IMR-90 (cell line): ENCODE measurements around the gene NEAT1. TPM values are rescaled to one million over a fixed set of nuclear protein-coding genes. Genes with fewer than 3 reads are reported as not detected.

Experiments
- ATAC-seq: fragments of 200-7000 bp; cut with Tn5 transposase; 2 replicates; pipeline ENCODE4 v1.9.1; 2020; ENCODE audit warnings: low read depth, mild to moderate bottlenecking, moderate library complexity
- BruUV-seq: library from RNA; stranded (reverse); fragments of 400-500 nt; replicated peaks from 2 replicates; lab custom pipeline; 2021; lab: Mats Ljungman, UMichigan
- CTCF ChIA-PET: fragments of 300-600 bp; formaldehyde crosslinking; extraction: SDS; loops from one replicate; lab custom pipeline; 2021; ENCODE audit warnings: antibody characterized with exemption; lab: Yijun Ruan, JAX
- POLR2A ChIA-PET: fragments of 300-600 bp; sonication (Branson Sonifier 250); formaldehyde crosslinking; loops from one replicate; lab custom pipeline; 2022; ENCODE audit warnings: antibody characterized with exemption; ENCODE audit not compliant: unreplicated experiment; lab: Charles Lee
- DNase-seq: peaks from one replicate; pipeline ENCODE4 v3.0.0; 2013
- H2AFZ ChIP-seq: replicated peaks from 2 replicates; pipeline ENCODE3; 2013; ENCODE audit warnings: low read length, mild to moderate bottlenecking; ENCODE audit not compliant: poor library complexity
- H2AK5ac ChIP-seq: 2 replicates; pipeline ENCODE4 v1.6.1; 2013; ENCODE audit warnings: low read depth, low read length, inconsistent platforms
- H2AK9ac ChIP-seq: replicated peaks from 2 replicates; pipeline ENCODE3; 2013; ENCODE audit warnings: mild to moderate bottlenecking, low read depth, low read length, moderate library complexity; ENCODE audit not compliant: poor library complexity
- H2BK120ac ChIP-seq: 2 replicates; pipeline ENCODE4 v1.6.1; 2013; ENCODE audit warnings: low read depth, low read length, inconsistent platforms
- H2BK15ac ChIP-seq: 3 replicates; pipeline ENCODE4 v1.6.1; 2013; ENCODE audit warnings: low read depth, low read length, inconsistent platforms
- H2BK20ac ChIP-seq: 2 replicates; pipeline ENCODE4 v1.6.1; 2013; ENCODE audit warnings: low read depth, mild to moderate bottlenecking, inconsistent platforms, low read length, moderate library complexity
- H2BK5ac ChIP-seq: 2 replicates; pipeline ENCODE4 v1.6.1; 2013; ENCODE audit warnings: mild to moderate bottlenecking, low read depth, low read length, inconsistent platforms; ENCODE audit not compliant: poor library complexity, severe bottlenecking
- H3K14ac ChIP-seq: replicated peaks from 2 replicates; pipeline ENCODE4 v1.6.1; 2013; ENCODE audit warnings: low read depth, low read length, inconsistent platforms
- H3K18ac ChIP-seq: 2 replicates; pipeline ENCODE4 v1.6.1; 2013; ENCODE audit warnings: low read depth, low read length, control low read depth
- H3K23ac ChIP-seq: 2 replicates; pipeline ENCODE4 v1.6.1; 2013; ENCODE audit warnings: low read depth, low read length, inconsistent platforms
- H3K27ac ChIP-seq: 2 replicates; pipeline ENCODE4 v1.5.1; 2013; ENCODE audit warnings: mild to moderate bottlenecking, control low read depth, low read length; ENCODE audit not compliant: insufficient read depth
- H3K27me3 ChIP-seq: 2 replicates; pipeline ENCODE4 v1.6.1; 2013; ENCODE audit warnings: low read length; ENCODE audit not compliant: control insufficient read depth, insufficient read depth
- H3K36me3 ChIP-seq: 2 replicates; pipeline ENCODE4 v1.6.1; 2013; ENCODE audit warnings: low read length, mixed read lengths; ENCODE audit not compliant: control insufficient read depth, insufficient read depth
- H3K4ac ChIP-seq: 2 replicates; pipeline ENCODE4 v1.6.1; 2013; ENCODE audit warnings: low read depth, low read length, inconsistent platforms
- H3K4me1 ChIP-seq: 2 replicates; pipeline ENCODE4 v1.6.1; 2013; ENCODE audit warnings: low read length, mixed read lengths; ENCODE audit not compliant: control insufficient read depth, insufficient read depth
- H3K4me2 ChIP-seq: 2 replicates; pipeline ENCODE4 v1.6.1; 2013; ENCODE audit warnings: low read depth, mild to moderate bottlenecking, control low read depth, low read length, moderate library complexity
- H3K4me3 ChIP-seq: 2 replicates; pipeline ENCODE4 v1.5.1; 2013; ENCODE audit warnings: low read depth, mild to moderate bottlenecking, control low read depth, low read length, moderate library complexity; ENCODE audit not compliant: insufficient read depth
- H3K56ac ChIP-seq: 2 replicates; pipeline ENCODE4 v1.6.1; 2013; ENCODE audit warnings: low read length, inconsistent platforms; ENCODE audit not compliant: insufficient read depth; ENCODE audit errors: extremely low read depth
- H3K79me1 ChIP-seq, 2 experiments: 2 replicates each; pipeline ENCODE4 v1.6.1; 2013; ENCODE audit warnings: low read length in 2 of 2, inconsistent platforms in 1 of 2, low read depth in 1 of 2
- H3K9ac ChIP-seq: 2 replicates; pipeline ENCODE4 v1.6.1; 2013; ENCODE audit warnings: low read depth, low read length, control low read depth
- H3K9me1 ChIP-seq: 2 replicates; pipeline ENCODE4 v1.6.1; 2013; ENCODE audit warnings: low read length, inconsistent platforms; ENCODE audit not compliant: insufficient read depth
- H3K9me3 ChIP-seq: 2 replicates; pipeline ENCODE4 v1.6.1; 2013; ENCODE audit warnings: low read length; ENCODE audit not compliant: control insufficient read depth, insufficient read depth
- H4K20me1 ChIP-seq: 2 replicates; pipeline ENCODE4 v1.6.1; 2013; ENCODE audit warnings: low read length, inconsistent platforms; ENCODE audit not compliant: insufficient read depth
- H4K5ac ChIP-seq: 2 replicates; pipeline ENCODE4 v1.6.1; 2013; ENCODE audit warnings: mild to moderate bottlenecking, low read depth, low read length, control low read depth
- H4K8ac ChIP-seq, 2 experiments: 2 replicates each; pipeline ENCODE4 v1.6.1; 2013; ENCODE audit warnings: low read depth in 2 of 2, low read length in 2 of 2, control low read depth in 1 of 2, inconsistent platforms in 1 of 2
- H4K91ac ChIP-seq: 2 replicates; pipeline ENCODE4 v1.6.1; 2013; ENCODE audit warnings: low read depth, low read length, inconsistent platforms; ENCODE audit not compliant: insufficient read depth
- ELK1 ChIP-seq: fragments of 150-350 bp; IDR thresholded peaks from 2 replicates; pipeline ENCODE4 v1.6.1; 2016; ENCODE audit warnings: low read depth, mild to moderate bottlenecking, low read length, moderate library complexity, borderline replicate concordance
- POLR2A ChIP-seq: IDR thresholded peaks from 2 replicates; pipeline ENCODE4 v1.6.1; 2012; ENCODE audit warnings: mild to moderate bottlenecking, low read depth, low read length
- WGBS, 2 experiments: methylation state at CpG; one replicate each; pipeline versions ENCODE4 v1.1.5 to v1.1.7; 2013; ENCODE audit warnings: missing lambda C conversion rate in 2 of 2; ENCODE audit not compliant: insufficient read length in 1 of 2; ENCODE audit errors: extremely low coverage in 2 of 2; 5-methylcytosine and 5-hydroxymethylcytosine counted together
- dilution Hi-C: fragments of 300-500 bp; cut with HindIII; formaldehyde crosslinking; loops from one replicate; pipeline ENCODE4 v1.14.3; 2018; ENCODE audit warnings: low sequenced_read_pairs; ENCODE audit not compliant: unreplicated experiment
- in situ Hi-C: fragments of 300-500 bp; cut with MboI; formaldehyde crosslinking; loops from 3 replicates; pipeline ENCODE4 v1.14.3; 2019; ENCODE audit warnings: low sequenced_read_pairs, inconsistent platforms, mixed read lengths
- intact Hi-C: fragments of 100-400 bp; cut with micrococcal nuclease; formaldehyde crosslinking; loops from 2 replicates; pipeline ENCODE4 v1.10.0; 2022
- polyA plus RNA-seq, 3 experiments: library from polyadenylated mRNA; depleted of rRNA; stranded (reverse); fragments of >200 nt; gene quantifications; 2 replicates each; pipeline ENCODE4 v1.2.3, GENCODE V29; 2012; ENCODE audit warnings: low replicate concordance in 1 of 3
- total RNA-seq: library from RNA; depleted of rRNA; stranded (reverse); fragments of >200 nt; gene quantifications from 2 replicates; pipeline ENCODE4 v1.2.3, GENCODE V29; 2012

Gene NEAT1
- total and polyA plus RNA-seq, 2 of the 4 experiments (the other 2 are of a cell fraction) = 30.1 to 114 TPM

GRCh38 chr11:65435411-65435931 lies 12.9 kb downstream of the NEAT1 start:
- DNase-seq (peak; percentile 45), ATAC-seq (no peak)
- H2AFZ ChIP-seq = no peak overlapping the region
- no peaks in the 10 kb centered on the region for H3K27me3 ChIP-seq
- CTCF ChIA-PET = interaction anchor here (0.6 kb wide), 1 partner anchor 1593 kb away, joined by 3 read pairs; no protein-coding TSS in a partner anchor
- no peak overlapping the region for H2BK5ac ChIP-seq
- H2BK120ac ChIP-seq = no peak overlapping the region
- no peak overlapping the region; the same call in 1 of the 2 replicates for H3K23ac ChIP-seq
- H3K9ac ChIP-seq = no peak overlapping the region
- POLR2A ChIA-PET = interaction anchor here (2.5 kb wide), 1 partner anchor 72 kb away, joined by 6 read pairs; no protein-coding TSS in a partner anchor
- H3K56ac ChIP-seq = no peak overlapping the region
- H3K14ac ChIP-seq = no peak overlapping the region
- no peak overlapping the region for H2AK5ac ChIP-seq
- no peak overlapping the region for H4K8ac ChIP-seq
- peaks cover 44% of the 10 kb centered on the region for H3K36me3 ChIP-seq
- H4K20me1 ChIP-seq = peaks cover 96% of the 10 kb centered on the region
- no peak overlapping the region for H2BK20ac ChIP-seq
- no peak overlapping the region for H4K91ac ChIP-seq
- BruUV-seq = no TSS peak
- in situ Hi-C loops = no loop called here
- H3K9me3 ChIP-seq = no peaks in the 10 kb centered on the region
- H3K4me1 ChIP-seq = peaks cover 2% of the 10 kb centered on the region; the same call in 1 of the 2 replicates
- H3K18ac ChIP-seq = no peak overlapping the region
- H2AK9ac ChIP-seq = no peak overlapping the region
- H3K79me1 ChIP-seq = peaks cover 8 to 50% of the 10 kb centered on the region in 2 experiments; a peak in 3 of 4 replicates
- no peak overlapping the region for H2BK15ac ChIP-seq
- H3K27ac ChIP-seq = no peak overlapping the region
- H3K4me2 ChIP-seq = peak overlapping the region; percentile 21
- intact Hi-C loops = no loop called here
- WGBS, 2 experiments = 83% methylated on average over 1 of the region's 9 CpGs; no CpG with 5 or more reads in 1 of the 2 experiments
- no peak overlapping the region for H3K4me3 ChIP-seq
- H3K9me1 ChIP-seq = no peaks in the 10 kb centered on the region
- dilution Hi-C loops = no loop called here
- H4K5ac ChIP-seq = no peak overlapping the region
- TF ChIP-seq ELK1 (no peak), POLR2A (peak; percentile 24; the same call in 1 of the 2 replicates)
- H3K4ac ChIP-seq = no peak overlapping the region
